ENCODE data around the gene BRSK2. TPM values are rescaled to one million over a fixed set of nuclear protein-coding genes. Genes with fewer than 3 reads are reported as not detected.

Gene BRSK2
- total RNA-seq, 1 experiment from 2014 or later: not detected

DNA sequence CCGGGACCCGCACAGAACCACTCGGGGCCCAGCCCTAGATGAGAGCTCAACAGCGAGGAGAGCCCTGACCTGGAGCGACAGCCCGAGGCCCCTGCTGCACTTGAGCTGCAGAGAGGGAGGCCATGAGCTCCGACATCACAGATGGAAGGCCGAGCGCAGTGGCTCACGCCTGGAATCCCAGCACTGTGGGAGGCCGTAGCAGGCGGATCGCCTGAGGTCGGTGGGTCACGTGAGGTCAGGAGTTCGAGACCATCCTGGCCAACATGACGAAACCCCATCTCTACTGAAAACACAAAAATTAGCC, 13.8 kb upstream of the BRSK2 start:
- DNase-seq (ENCODE audit: low read depth): no peak

DNA sequence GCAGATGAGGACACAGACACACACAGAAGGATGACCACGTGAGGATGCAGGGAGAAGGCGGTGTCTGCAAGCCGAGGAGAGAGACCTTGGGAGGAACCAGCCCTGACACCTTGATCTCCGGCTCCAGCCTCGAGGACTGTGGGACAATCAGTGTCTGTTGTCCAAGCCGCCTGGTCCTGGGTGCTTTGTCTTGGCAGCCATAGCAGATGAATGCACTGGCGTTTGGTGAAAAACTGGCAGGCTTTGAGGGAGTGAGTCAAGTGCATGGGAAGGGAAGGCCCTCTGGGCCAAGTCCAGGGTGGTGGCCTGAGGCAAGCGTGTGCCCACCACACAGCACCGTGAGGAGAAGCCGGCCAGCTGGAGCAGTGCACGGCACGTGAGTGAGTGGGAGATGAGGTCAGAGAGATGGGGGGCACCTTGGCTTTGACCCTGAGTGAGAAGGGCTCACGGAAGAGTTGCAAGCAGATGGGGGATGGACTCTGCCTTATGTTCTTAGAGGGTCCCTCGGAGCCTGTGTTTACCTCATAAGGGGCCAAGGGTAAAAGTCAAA, 12.4 kb upstream of the BRSK2 start:
- DNase-seq (ENCODE audit: low read depth): no peak

DNA sequence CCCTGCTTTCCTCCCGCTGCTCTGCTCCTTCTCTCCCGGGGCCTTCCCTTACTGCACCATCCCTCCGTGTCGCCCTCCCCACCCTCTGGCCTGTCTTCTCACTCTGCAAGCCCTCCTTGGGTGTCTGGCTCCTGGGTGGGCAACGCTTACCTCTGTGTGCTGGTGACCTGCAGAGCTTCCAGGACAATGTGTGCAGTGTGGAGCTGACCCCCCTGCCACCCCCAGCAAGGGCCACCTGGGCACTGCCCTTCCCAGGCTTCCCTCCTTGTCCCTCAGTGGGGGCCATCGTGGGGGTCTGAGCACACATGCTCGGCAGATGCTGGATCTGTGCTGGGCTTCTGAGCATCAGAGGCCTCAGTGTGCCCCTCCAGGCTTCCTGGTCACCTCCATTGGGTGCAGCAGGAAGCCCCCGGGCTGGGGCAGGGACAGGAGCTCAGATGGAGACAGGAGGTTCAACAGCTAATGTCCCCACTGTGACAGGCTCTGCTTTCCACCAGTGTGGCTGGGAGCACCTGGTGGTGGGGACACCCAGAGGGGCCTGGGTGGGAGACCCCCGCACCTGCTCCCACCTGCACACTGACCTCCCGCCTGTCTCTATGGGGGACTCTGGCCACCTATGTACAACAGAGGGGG, 7.8 kb upstream of the BRSK2 start:
- no peak for DNase-seq (ENCODE audit: low read depth)

DNA sequence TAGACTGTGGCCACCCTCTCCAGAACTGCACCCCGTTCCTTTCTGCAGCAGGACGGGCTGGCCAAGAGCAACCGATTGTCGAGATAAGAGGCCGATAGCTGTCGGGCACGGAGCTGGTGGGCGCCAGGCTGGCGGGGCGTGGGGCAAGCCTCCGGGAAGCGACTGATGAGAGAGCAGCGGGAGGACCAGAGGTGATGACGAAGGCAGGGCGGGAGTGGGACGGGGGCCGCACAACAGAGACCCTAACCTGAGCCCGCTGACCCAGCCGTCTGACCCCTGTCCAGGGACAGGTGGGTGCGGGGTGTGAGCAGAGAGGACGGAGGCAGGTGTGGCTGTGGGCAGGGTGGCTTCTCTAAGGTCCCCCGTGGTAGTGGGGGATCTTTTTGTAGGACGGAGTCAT, 7.3 kb upstream of the BRSK2 start:
- DNase-seq (ENCODE audit: low read depth): no peak

DNA sequence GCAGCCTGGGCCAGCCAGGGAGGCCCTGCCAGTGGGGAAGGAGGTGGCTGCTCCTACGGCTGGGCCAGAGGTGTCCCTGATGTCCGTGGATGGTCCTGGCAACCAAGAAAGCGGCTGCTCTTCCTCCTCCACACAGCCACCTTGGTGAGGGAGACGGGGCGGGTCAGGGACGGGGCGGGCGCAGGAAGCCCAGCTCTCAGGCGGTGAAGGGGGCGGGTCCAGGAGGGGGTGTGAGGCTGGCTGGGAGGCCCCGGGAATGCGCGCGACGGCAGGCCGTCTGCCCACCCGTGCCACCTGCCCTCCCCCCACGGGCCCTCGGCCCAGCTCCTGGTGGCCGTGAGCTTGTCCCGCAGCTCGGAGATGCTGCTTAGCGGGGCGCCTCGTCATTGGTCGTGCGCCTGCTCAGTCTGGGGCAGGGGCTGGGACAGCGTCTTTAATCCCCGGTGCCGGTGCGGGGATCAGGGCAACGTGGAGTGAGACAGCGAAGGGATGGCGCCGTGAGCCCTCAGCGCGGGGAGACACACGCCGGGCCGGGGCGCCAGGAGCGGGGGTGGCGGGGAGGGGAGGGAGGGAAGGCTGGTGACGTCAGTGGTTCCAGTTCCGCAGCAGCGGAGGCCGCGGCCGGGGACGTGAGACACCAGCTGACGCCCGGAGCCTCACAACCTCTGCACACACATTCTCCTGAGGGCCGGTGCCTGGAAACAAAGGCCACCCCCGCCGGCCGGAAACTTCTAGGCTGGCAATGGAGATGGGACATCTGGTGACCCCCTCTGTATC, 6.7 kb upstream of the BRSK2 start:
- peak; percentile 58 for DNase-seq (ENCODE audit: low read depth)

DNA sequence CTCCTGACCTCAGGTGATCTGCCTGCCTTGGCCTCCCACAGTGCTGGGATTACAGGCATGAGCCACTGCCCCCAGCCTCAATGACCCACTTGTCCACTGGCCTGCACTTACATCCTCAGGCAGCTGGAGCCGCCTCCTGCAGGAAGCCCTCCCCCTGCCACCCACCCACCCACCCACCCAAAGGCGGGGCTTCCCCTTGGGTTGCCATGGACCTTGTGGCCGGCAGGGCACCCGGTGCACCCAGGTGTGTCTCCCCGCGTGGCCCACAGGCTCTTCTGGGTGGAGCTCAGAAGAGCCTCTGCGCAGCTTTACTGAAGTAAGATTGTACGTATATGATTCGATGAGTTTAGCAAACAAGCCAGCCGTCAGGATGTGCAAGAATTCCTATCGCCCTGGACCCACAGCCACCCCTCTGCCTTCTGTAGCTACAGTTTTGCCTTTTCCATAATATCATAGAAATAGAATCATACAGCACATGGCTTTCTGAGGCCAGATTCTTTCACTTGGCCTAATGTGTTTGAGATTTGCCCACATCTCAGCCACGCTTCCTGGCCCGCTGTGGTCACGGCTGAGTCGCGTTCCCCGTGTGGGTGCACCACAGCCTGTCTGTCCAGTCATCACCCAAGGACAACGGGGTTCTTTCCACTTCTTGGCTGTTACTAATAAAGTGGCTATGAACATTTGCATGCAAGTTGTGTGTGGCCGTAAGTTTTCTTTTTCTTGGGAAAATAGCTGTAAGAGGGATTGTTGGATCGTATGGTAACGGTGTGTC, 5.3 kb upstream of the BRSK2 start:
- no peak for DNase-seq (ENCODE audit: low read depth)

DNA sequence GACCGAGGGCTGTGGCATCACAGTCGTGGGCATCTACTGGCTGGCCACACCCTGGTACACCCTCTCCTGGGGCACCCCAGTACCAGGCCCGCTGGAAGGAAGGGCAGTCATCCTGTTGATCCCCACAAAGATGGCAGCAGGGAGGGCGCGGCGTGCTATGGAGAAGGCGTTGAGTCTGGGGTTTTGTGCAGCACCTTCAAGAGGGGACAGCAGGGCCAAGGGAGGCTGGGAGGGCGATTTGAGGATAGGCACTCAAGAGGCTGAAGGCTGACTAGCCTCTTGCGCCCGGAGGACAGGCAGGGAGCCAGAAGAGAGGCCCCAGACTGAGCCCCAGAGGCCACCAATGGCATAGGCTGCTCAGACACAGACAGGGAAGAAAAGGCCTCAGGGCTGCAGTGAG, 2.2 kb upstream of the BRSK2 start:
- no peak for DNase-seq (ENCODE audit: low read depth)

DNA sequence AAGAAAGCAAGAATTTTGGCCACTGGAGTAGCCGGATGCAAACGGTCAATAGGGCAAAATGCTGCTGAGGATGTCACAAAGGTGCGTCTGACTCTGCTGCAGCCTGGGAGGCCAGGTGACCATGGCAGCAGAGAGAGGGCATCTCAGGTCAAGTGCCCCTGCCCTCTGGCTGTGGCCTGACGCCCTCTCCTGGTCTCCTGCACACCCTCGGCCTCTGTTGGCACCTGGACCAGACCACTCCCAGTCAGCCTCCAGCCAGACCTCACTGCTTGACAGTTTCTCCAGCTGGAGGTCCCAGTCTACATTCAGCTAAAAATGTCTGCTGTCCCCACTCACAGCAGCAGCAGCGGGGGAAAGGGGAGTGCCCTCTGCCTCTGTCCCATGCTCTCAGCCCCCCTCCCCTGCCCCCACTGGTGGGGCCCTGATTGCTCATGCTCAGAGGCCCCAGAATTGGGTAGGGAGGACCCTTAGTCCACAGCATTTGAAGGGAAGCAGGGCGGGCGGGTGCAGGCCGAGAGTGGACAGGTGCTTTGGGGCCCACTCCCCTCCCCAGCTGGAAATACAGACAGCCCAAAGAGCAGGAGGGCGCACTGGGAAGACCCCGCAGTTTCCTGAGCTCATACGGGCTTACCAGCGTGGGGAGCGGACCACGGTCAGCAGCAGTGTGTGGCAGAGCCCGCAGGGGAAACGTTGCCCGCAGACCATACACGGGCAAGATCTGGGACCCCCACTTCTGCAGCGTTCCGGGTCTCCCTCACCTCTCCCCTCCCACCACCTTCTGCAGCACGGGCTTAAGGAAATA, 1.6 kb upstream of the BRSK2 start:
- no peak for DNase-seq (ENCODE audit: low read depth)

DNA sequence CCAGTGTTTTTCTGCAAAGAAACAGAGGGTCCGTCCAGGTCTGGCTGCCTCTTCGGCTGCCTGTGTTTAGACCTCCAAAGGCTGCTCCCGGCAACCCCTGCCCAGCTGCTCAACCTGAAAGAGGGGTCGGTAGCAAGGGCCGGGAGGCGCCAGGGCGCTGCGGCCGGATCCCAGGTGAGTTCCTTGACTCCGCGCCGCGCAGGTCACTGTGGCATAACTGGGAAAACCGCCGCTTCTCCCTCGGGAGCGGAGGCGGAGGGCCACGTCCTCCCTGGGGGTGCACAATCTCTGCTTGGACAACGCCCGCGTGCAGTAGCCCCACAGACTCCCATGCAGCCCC, 1.0 kb upstream of the BRSK2 start:
- no peak for DNase-seq (ENCODE audit: low read depth)

DNA sequence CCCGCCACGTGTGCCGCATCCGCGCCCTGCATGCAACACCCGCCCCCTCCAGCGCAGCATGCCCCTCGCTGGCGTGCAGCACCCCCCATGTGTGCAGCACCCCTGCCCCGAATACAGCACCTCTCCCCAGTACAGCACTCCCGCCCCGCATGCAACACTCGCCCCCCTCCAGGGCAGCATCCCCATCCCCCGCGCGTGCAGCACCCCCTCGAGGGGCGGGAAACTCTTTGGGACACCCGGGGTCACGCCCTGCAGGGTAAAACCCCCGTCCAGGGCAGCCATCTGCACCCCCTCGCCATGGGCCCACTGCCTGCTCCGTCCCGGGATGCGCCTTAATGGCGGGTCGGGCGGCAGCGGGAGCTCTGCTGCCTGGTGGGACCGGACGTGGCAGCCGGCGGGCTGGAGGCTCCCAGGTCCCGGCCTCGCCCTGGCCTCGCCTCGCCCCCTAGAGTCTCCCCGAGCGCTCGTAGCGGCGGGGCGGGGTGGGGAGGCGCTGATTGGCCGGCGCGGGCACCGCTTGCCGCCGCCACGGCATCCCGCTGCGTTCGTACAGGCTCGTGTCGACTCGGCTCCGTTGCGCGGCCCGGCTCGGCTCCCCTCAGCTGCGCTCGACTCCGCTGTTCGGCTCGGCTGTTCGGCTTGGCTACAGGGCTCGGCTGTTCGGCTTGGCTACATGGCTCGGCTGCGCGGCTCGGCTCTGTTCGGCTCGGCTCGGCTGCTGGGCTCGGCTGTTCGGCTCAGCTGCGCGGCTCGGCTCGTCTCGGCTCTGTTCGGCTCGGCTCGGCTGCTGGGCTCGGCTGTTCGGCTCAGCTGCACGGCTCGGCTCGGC, 417 bp upstream of the BRSK2 start:
- DNase-seq (ENCODE audit: low read depth): peak; percentile 89

DNA sequence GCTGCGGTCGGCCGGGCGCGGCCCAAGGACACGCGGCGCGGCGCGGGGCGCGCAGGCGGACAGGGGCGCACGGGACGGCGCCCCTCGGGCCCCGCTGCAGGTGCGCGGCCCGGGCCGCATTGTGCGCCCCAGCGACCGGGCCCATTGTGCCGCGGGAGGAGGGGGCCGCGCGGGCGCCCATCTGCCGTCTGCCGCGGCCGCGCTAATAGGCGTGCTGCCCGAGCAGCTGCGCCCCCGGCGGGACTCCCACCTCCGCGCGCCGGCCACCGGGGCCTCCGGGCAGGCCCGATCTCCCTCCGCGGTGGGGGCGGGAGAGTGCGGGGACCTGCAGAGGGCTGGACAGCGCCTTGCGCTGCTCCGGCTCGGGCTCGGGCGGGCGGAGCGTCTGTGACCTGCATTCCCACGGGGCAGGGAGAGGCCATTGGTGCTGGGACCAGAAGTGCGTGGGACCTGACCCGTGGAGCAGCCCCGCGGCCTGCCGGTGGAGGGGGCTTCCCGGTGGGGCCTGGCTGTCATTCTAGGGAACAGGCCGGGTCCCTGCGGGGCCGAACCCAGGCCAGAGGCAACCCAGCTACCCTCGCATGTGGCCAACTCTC, 933 bp downstream of the BRSK2 start:
- no peak for DNase-seq (ENCODE audit: low read depth)

DNA sequence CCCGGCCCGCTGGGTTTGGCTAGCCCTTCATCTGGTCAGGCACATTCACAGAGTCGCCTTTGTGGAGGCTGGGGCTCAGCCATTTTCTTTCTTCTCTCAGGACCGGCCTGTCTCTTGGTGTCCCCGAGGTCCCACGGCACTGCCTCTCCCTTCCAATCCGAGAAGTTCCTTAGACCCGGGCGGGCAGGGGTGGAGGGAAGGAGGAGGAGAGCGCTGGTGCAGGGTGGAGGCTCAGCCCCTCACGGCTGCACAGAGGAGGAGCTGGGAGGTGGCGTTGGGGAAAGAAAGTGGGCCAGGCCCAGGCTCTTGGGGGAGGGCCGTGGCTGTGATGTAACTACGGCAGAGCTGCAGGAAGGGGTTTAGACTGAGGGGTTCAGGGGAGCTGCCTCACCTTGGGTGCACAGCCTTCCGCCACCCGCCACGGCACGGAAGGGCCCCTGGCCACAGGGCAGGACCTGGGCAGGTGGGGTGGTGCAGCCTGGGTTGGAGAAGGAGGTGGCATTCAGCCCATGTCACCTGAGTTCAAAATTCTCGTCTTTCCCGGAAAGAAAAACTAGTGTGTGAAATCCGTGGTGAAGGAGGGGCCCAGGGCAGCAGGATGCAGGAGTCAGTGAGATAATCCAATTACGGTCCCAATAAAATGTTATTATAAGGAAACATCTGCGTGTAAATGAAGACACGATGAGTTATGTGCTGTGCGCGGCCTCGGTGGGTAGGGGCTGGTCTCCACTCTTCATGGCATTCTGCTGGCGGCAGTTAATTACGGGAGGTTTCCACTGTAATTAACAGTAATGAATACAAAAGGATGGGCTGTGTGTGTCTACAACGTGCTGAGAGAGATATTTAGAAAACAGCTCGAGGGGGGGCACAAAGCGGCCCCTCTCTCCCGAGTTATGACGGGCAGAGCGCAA, 1.7 kb downstream of the BRSK2 start:
- no peak for DNase-seq (ENCODE audit: low read depth)

DNA sequence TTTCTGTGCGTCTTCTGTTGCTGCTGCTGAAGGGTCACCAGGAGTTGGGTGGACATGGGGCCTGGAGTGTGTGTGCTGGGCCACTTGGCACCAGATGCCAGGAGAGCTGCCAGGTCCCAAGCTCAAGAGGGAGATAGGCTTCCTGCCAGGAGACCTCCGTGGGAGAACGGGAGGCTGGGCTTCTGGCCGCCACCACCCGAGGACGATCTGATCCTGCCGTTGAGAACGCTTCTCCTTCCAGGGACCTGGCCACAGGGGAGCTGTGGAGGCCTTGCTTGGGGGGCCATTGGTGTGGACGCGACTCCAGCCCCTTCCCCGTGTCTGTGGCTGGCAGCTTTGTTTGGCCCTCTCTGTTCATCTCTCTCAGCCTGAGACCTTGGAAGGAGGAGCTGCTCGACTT, 2.4 kb downstream of the BRSK2 start:
- no peak for DNase-seq (ENCODE audit: low read depth)

DNA sequence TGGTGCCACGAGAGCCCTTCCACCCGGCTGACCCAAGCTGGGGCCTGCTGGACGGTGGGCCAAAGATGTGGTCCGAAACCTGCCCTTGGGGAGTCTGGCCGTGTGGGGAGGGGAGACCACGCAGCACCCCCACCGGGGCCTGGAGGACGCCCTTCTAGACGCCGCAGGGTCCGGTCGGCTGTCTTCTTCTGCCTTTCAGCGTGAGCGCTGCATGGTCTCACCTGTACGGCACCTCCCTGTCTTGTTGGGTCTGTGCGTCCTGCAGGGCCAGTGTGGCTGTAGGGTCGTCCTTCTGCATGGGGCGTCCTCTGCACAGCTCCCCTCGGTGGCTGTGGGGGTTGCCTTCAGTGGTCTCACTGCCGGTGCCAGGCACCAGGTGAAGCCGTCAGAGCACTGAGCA, 2.8 kb downstream of the BRSK2 start:
- no peak for DNase-seq (ENCODE audit: low read depth)

DNA sequence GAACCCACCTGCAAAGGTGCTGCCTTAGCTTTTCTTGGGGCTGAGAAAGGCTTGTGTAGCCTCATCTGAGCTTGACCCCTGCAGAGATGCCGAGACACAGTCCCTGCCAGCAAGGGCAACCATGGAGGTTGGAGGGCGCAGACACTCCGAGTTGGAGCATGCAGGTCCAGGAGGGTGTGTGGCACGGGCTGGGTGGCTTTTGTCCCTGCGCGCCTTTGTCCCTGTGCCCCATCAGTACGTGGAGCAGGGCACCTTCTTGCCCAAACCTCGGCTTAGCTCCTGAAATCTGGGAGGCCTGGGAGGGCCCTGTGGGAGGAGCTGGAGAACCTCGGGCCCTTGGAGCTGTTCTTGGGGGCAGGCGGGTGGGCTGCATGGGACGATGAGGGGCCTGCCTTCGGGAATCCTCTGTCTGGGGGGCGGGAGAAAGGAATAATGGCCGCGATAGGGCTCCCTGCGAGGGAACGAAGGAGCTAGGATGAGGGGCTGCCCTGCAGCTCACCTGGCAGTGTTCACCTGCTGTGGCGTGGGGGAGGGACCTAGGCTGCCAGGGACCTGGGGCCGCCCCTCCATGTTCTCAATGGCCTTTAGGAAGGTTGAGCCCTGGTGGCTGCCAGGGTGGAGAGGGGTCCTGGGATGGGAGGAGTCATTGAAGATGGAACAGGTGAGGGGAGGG, 3.4 kb downstream of the BRSK2 start:
- DNase-seq (ENCODE audit: low read depth): no peak

DNA sequence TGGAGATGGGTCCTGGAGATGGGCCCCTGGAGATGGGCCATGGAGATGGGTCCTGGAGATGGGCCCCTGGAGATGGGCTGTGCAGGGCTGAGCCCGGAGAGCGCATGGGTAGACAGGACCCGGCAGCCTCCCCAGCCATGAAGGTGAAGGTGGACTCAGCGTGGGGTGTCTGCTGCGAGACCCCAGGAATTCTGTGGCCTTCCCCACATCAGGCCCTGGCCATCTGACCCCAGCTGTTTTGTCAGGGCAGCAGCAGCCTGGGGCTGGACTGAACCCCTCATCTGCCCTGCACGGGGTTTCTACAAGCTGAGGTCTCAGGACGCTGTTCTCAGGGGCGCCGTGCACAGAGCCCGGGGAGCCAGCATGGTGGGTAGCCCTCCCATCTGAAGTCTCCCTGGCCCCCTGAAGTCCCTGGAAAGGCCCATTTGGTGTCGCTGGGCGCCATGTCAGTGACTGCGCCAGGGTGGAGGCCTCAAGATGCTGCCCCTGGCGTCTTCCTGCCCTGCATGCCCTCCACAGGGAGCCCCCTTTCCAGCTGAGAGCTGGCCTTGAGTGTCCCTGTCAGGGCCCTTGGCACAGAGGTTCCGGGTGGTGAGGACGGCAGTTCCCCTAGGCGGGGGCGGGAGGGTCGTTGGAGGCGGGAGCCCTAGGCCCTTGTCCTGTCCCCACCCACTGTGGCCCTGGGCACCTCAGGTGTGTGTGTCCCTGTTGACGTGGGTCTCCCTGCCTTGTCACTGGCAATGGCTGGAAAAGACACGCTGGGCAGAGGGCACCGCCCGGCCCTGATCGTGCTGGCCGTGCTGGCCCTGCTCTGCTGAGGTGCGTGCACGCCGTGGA, 5.4 kb downstream of the BRSK2 start:
- no peak for DNase-seq (ENCODE audit: low read depth)

DNA sequence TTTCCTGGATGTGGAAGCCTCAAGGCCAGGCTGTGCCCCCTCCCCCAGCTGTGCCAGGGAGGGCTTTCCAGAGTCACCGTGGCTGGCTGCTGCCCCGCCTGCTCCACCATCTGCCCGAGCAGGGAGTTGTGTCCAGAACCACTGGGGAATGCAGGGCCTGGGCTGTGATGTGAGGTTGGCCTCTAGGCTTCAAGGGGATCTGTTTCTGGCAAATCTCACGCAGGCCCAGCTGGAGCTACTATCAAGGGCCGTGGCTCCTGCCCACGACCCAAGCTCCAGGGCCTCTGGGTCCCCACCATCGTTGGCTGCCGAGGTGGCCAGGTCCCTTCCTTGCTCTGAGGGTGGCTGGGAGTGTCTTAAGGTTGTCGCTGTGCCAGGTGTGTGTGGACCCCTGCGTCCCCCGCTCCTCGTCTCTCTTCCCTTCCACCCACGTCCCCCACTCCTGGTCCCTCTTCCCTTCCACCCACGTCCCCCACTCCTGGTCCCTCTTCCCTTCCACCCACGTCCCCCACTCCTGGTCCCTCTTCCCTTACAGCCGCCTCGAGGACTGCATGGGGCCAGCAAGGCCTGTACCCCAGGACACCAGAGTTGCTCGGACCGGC, 6.1 kb downstream of the BRSK2 start:
- no peak for DNase-seq (ENCODE audit: low read depth)

DNA sequence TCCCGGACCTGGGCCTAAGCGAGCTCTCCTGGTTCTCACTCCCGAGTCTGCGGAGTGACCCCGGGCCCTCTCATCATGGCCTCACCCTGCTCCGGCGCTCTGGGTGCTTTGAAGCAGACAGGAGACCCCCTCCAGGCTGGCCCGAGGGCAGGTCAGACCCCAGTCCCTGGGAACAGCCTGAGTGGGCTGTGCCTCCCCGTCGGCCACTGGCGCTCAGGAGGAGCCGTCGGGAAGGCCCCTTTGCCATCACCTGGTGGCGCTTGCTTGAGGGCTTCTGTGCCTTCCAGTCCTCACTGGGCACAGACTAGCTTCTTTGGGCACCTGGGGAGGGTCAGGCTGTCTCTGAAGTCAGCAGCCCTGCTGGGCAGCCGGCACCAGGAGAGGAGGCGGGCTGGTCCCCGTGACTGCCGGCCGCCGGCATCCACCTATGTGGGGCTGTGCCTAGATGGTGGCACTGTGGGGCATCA, 6.7 kb downstream of the BRSK2 start:
- DNase-seq (ENCODE audit: low read depth): no peak

All from RPMI7951 (cell line).